Brain microvascular endothelial cell (primary cell): ENCODE results near the gene FETUB.

Experiments used
- DNase-seq: peaks from one replicate; pipeline ENCODE4 v3.0.0-alpha.2; 2020
- H3K27ac ChIP-seq: fragments of 250-450 bp; sonication (Bioruptor Pico); 2 replicates; pipeline ENCODE4 v1.5.1; 2020; ENCODE audit warnings: mild to moderate bottlenecking, moderate library complexity
- H3K27me3 ChIP-seq: fragments of 250-450 bp; sonication (Bioruptor Pico); replicated peaks from 2 replicates; pipeline ENCODE4 v1.5.1; 2020; ENCODE audit warnings: mild to moderate bottlenecking
- H3K36me3 ChIP-seq: fragments of 250-450 bp; sonication (Bioruptor Pico); replicated peaks from 2 replicates; pipeline ENCODE4 v1.5.1; 2020; ENCODE audit warnings: mild to moderate bottlenecking
- H3K4me3 ChIP-seq: 2 replicates; pipeline ENCODE4 v1.5.1; 2011; ENCODE audit warnings: low read depth, mild to moderate bottlenecking, control low read depth, low read length, moderate library complexity
- in situ Hi-C: cut with HindIII; loops from 2 replicates; pipeline ENCODE4 v1.10.0; 2017; ENCODE audit warnings: low sequenced_read_pairs, low pct_ligation_motif_present
- TF ChIP-seq, protein P1 (sequence below): IDR thresholded peaks from 2 replicates; pipeline ENCODE4 v1.5.1; 2011; ENCODE audit warnings: low read depth, mild to moderate bottlenecking, moderate library complexity, low read length, control low read depth, inconsistent platforms; ENCODE audit errors: missing control alignments

Gene FETUB

DNA sequence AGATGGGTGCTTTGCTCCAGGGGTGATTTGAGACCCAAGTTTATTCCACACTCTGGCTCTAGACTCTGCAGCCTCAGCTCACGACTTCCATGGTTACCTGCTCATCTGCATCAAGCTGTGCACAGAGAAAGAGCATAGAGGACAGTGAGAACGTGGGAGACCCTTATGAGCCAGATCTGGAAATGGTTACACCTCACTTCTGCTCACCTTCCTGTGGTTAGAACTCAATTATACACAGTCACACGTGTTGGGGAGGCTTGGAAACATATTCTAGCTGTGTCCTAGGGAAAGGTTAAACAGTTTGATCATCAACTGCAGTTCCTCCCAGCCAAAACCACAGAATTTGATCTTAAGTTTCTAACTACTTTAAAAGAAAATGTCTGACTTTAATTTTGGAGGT lies 1.8 kb downstream of the FETUB start:
- in situ Hi-C loops: no loop called here
- H3K4me3 ChIP-seq: no peak overlapping the region
- TF ChIP-seq, protein P1, sequence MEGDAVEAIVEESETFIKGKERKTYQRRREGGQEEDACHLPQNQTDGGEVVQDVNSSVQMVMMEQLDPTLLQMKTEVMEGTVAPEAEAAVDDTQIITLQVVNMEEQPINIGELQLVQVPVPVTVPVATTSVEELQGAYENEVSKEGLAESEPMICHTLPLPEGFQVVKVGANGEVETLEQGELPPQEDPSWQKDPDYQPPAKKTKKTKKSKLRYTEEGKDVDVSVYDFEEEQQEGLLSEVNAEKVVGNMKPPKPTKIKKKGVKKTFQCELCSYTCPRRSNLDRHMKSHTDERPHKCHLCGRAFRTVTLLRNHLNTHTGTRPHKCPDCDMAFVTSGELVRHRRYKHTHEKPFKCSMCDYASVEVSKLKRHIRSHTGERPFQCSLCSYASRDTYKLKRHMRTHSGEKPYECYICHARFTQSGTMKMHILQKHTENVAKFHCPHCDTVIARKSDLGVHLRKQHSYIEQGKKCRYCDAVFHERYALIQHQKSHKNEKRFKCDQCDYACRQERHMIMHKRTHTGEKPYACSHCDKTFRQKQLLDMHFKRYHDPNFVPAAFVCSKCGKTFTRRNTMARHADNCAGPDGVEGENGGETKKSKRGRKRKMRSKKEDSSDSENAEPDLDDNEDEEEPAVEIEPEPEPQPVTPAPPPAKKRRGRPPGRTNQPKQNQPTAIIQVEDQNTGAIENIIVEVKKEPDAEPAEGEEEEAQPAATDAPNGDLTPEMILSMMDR: no peak
- H3K27me3 ChIP-seq: no peaks in the 10 kb centered on the region
- no peak overlapping the region for H3K27ac ChIP-seq
- no peaks in the 10 kb centered on the region for H3K36me3 ChIP-seq
- no peak for DNase-seq

DNA sequence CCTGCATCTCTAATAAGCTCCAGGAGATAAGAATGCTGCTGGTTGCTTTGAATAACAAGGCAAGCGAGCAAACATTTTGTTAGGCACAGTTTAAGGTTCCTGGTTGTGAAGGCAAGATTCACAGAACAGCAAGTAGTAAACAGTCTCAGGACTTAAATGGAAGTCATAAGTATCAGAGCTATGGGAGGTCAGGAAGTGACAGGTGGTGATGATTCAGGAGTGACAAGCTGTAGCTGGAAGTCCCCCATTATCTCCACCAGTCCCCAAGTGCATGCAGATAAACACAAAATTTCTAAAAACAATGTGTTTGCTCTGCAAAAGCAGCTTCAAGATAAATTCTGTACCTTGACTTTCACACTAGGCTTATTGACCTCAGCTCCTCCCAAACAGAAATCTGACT lies 3.3 kb downstream of the FETUB start:
- DNase-seq: no peak
- H3K36me3 ChIP-seq: no peaks in the 10 kb centered on the region
- no peak overlapping the region for H3K4me3 ChIP-seq
- in situ Hi-C loops: no loop called here
- H3K27ac ChIP-seq: no peak overlapping the region
- TF ChIP-seq, protein P1: no peak
- no peaks in the 10 kb centered on the region for H3K27me3 ChIP-seq

DNA sequence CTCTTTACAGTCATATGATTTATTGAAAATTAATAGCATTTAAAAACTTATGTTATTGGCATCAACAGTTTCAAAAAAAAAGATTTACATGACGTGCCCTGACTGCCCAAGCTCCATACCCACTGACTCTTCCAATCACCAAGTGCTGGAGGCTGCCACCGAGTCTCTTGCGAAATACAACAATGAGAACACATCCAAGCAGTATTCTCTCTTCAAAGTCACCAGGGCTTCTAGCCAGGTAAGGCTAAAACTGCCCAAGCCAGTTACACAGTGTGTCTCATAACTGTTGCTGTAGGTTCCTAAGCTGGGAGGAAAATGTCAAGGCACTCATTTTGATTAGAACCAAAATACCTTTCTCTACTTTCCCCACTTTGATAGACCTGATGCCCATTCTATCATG lies 4.5 kb downstream of the FETUB start:
- Histone ChIP-seq H3K4me3 (no peak overlapping the region), H3K27me3 (no peaks in the 10 kb centered on the region), H3K36me3 (no peaks in the 10 kb centered on the region), H3K27ac (no peak overlapping the region)
- in situ Hi-C loops: no loop called here
- DNase-seq: no peak
- TF ChIP-seq, protein P1: no peak

DNA sequence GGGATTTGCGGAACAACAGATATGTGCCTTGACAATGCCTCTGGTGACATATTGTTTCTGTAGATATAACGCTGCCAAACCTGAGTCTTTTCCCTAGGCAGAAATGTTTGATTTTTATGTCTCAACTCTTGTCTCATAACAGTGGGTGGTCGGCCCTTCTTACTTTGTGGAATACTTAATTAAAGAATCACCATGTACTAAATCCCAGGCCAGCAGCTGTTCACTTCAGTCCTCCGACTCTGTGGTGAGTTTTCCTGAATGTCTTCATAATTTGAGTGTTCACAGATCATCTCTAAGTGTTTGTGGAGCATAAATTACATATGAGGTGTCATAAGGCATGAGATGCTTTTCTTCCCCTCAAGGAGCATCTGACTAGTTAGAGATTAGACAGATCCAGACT lies 5.9 kb downstream of the FETUB start:
- TF ChIP-seq, protein P1: no peak
- H3K27me3 ChIP-seq: no peaks in the 10 kb centered on the region
- H3K27ac ChIP-seq: no peak overlapping the region
- in situ Hi-C loops: no loop called here
- H3K4me3 ChIP-seq: no peak overlapping the region
- no peaks in the 10 kb centered on the region for H3K36me3 ChIP-seq
- DNase-seq: no peak

DNA sequence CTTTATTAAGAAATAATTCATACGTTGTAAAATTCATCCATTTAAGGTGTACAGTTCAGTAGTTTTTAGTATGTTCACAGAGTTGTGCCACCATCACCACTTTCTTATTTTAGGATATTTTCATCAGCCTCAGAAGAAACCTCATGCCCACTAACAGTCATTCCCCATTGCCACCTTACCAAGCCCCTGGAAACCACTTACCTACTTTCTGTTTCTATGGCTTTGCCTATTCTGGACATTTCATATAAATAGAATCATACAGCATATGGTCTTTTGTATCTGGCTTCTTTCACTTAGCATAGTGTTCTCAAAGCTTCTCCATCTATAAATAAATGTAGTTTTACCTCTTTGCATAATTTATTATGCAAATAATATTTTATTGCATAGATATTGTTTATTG lies 6.6 kb downstream of the FETUB start:
- DNase-seq: no peak
- Histone ChIP-seq H3K27ac (no peak overlapping the region), H3K27me3 (no peaks in the 10 kb centered on the region), H3K4me3 (no peak overlapping the region), H3K36me3 (no peaks in the 10 kb centered on the region)
- TF ChIP-seq, protein P1: no peak
- in situ Hi-C loops: no loop called here

DNA sequence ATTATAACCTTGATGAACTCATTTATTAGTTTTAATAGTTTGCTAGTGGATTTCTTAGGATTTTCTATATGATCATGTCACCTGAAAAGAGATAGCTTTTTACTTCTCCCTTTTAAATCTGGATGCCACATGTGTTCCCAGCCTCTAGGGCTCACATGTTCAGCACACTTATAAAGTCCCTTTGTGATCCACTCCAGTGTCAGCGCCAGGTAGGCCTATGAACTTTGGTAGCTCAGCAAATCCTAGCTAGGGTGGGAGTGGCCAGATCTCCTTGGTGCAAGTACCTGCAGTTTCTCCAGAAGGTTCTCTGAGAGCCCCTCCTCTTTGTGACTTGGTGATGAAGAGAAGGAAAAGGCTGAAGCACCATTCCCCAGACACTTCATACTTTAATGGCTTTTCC lies 8.7 kb downstream of the FETUB start:
- H3K27ac ChIP-seq: no peak overlapping the region
- TF ChIP-seq, protein P1: no peak
- DNase-seq: no peak
- in situ Hi-C loops: no loop called here
- H3K27me3 ChIP-seq: no peaks in the 10 kb centered on the region
- no peak overlapping the region for H3K4me3 ChIP-seq
- H3K36me3 ChIP-seq: no peaks in the 10 kb centered on the region
